Stimulated activated CD4-positive, alpha-beta T cell treated with anti-CD3 and anti-CD28 coated beads, Interleukin-1b, Interleukin-23, amount 100 ng/mL, for 1 hour (primary cell): ENCODE data around the gene RXRA.

Source experiments
- DNase-seq, 2 donors: peaks; one replicate each; pipeline ENCODE4 v3.0.0-alpha.2; 2020; ENCODE audit warnings: low read depth in 2 of 2

RXRA gene

GRCh38 chr9:134399435-134400056, 73.3 kb downstream of the RXRA start:
- DNase-seq: no peak

- no peak for DNase-seq
Observed at GRCh38 chr9:134400283-134400682, 74.0 kb downstream of the RXRA start.

- no peak for DNase-seq
Observed at GRCh38 chr9:134401391-134401790, 75.1 kb downstream of the RXRA start.

GRCh38 chr9:134402182-134402581, 75.9 kb downstream of the RXRA start:
- DNase-seq: no peak

GRCh38 chr9:134403292-134403681, 77.0 kb downstream of the RXRA start:
- no peak for DNase-seq

- no peak for DNase-seq
Observed at GRCh38 chr9:134403682-134404301, 77.5 kb downstream of the RXRA start.

- DNase-seq: no peak
Observed at GRCh38 chr9:134404376-134405358, 78.4 kb downstream of the RXRA start.

- no peak for DNase-seq
Observed at GRCh38 chr9:134405527-134405926, 79.3 kb downstream of the RXRA start.

- DNase-seq: no peak
Observed at GRCh38 chr9:134406366-134407120, 80.3 kb downstream of the RXRA start.

- peak; percentile 30 to 63 for DNase-seq
Observed at GRCh38 chr9:134407121-134407779, 81.0 kb downstream of the RXRA start.

GRCh38 chr9:134408389-134408788, 82.1 kb downstream of the RXRA start:
- DNase-seq: no peak

- no peak for DNase-seq
Observed at GRCh38 chr9:134408939-134409737, 82.9 kb downstream of the RXRA start.

- no peak for DNase-seq
Observed at GRCh38 chr9:134410071-134410834, 84.0 kb downstream of the RXRA start.

GRCh38 chr9:134410835-134411217, 84.6 kb downstream of the RXRA start:
- DNase-seq: no peak

- DNase-seq: no peak
Observed at GRCh38 chr9:134411440-134412297, 85.4 kb downstream of the RXRA start.

- no peak for DNase-seq
Observed at GRCh38 chr9:134412298-134412711, 86.0 kb downstream of the RXRA start.

GRCh38 chr9:134413112-134413715, 87.0 kb downstream of the RXRA start:
- no peak for DNase-seq

- no peak for DNase-seq
Observed at GRCh38 chr9:134413890-134414623, 87.8 kb downstream of the RXRA start.
